CD14-positive monocyte (primary cell): ENCODE data around the gene B4GALNT4. TPM values are rescaled to one million over a fixed set of nuclear protein-coding genes. Genes with fewer than 3 reads are reported as not detected.

Experiments
- DNase-seq, 3 donors: peaks; one replicate each; pipeline ENCODE4 v3.0.0-alpha.2; 2011 to 2022
- H2AFZ ChIP-seq: 2 replicates; pipeline ENCODE4 v1.6.0; 2012; ENCODE audit warnings: mild to moderate bottlenecking, low read depth, low read length, inconsistent platforms; ENCODE audit not compliant: insufficient read depth, poor library complexity, severe bottlenecking
- H3K27ac ChIP-seq, 2 donors: 1 replicate in 1 of 2; 2 replicates in 1 of 2; pipeline ENCODE4 v1.5.1; 2012 to 2013; ENCODE audit warnings: low read length in 2 of 2, control low read depth in 1 of 2, inconsistent platforms in 1 of 2, low read depth in 1 of 2, mild to moderate bottlenecking in 1 of 2
- H3K27me3 ChIP-seq, 2 donors: one replicate each; pipeline versions ENCODE4 v1.6.0 to v1.6.1; 2011 to 2013; ENCODE audit warnings: low read length in 2 of 2; ENCODE audit not compliant: control insufficient read depth in 2 of 2, insufficient read depth in 2 of 2
- H3K36me3 ChIP-seq, 2 donors: replicated peaks in 1 of 2; 1 replicate in 1 of 2; 2 replicates in 1 of 2; pipeline versions ENCODE4 v1.5.1 to v1.6.1; 2012 to 2013; ENCODE audit warnings: low read length in 2 of 2, control low read depth in 1 of 2, inconsistent platforms in 1 of 2, mild to moderate bottlenecking in 1 of 2; ENCODE audit not compliant: insufficient read depth in 2 of 2, control insufficient read depth in 1 of 2
- H3K4me1 ChIP-seq, 2 donors: 1 replicate in 1 of 2; 2 replicates in 1 of 2; pipeline versions ENCODE4 v1.5.1 to v1.6.1; 2012 to 2013; ENCODE audit warnings: low read length in 2 of 2, control low read depth in 1 of 2, inconsistent platforms in 1 of 2, mild to moderate bottlenecking in 1 of 2, moderate library complexity in 1 of 2; ENCODE audit not compliant: insufficient read depth in 2 of 2, control insufficient read depth in 1 of 2
- H3K4me2 ChIP-seq: replicated peaks from 2 replicates; pipeline ENCODE3; 2012; ENCODE audit warnings: low read length, moderate library complexity, mild to moderate bottlenecking; ENCODE audit not compliant: poor library complexity, severe bottlenecking; ENCODE audit errors: extremely low read depth
- H3K4me3 ChIP-seq, 3 experiments: fragments of 200-600 bp in 1 of 3; sonication (generic) in 1 of 3; replicated peaks in 1 of 3; 1 replicate in 2 of 3; 2 replicates in 1 of 3; pipeline ENCODE4 v1.5.1; 2011 to 2013; ENCODE audit warnings: low read length in 3 of 3, mild to moderate bottlenecking in 3 of 3, control low read depth in 2 of 3, low read depth in 2 of 3, inconsistent platforms in 1 of 3, moderate library complexity in 1 of 3
- H3K79me2 ChIP-seq: 2 replicates; pipeline ENCODE4 v1.6.0; 2012; ENCODE audit warnings: mild to moderate bottlenecking, control low read depth, inconsistent platforms, low read length, moderate library complexity; ENCODE audit not compliant: insufficient read depth
- H3K9ac ChIP-seq: 2 replicates; pipeline ENCODE4 v1.6.0; 2017; ENCODE audit warnings: low read length, mild to moderate bottlenecking; ENCODE audit not compliant: insufficient read depth, poor library complexity, severe bottlenecking
- H3K9me3 ChIP-seq, 2 donors: replicated peaks in 1 of 2; 1 replicate in 1 of 2; 2 replicates in 1 of 2; pipeline versions ENCODE4 v1.5.1 to v1.6.1; 2012 to 2013; ENCODE audit warnings: low read length in 2 of 2, control low read depth in 1 of 2; ENCODE audit not compliant: control insufficient read depth in 1 of 2, insufficient read depth in 1 of 2
- H4K20me1 ChIP-seq: 2 replicates; pipeline ENCODE4 v1.6.0; 2012; ENCODE audit warnings: mild to moderate bottlenecking, low read length, control low read depth, moderate library complexity; ENCODE audit not compliant: insufficient read depth
- H3K27ac Mint-ChIP-seq, 7 donors: one replicate each; pipeline ENCODE4 v1.8.0; 2020; ENCODE audit warnings: mild to moderate bottlenecking in 7 of 7, mixed read lengths in 7 of 7, moderate library complexity in 6 of 7, inconsistent platforms in 2 of 7
- H3K27me3 Mint-ChIP-seq, 3 donors: one replicate each; pipeline ENCODE4 v1.8.0; 2021 to 2022; ENCODE audit warnings: low read depth in 3 of 3, mild to moderate bottlenecking in 3 of 3, mixed read lengths in 3 of 3, moderate library complexity in 3 of 3, inconsistent platforms in 1 of 3
- H3K36me3 Mint-ChIP-seq, 2 donors: one replicate each; pipeline ENCODE4 v1.8.0; 2020; ENCODE audit warnings: mixed read lengths in 2 of 2, inconsistent platforms in 1 of 2, mild to moderate bottlenecking in 1 of 2
- H3K4me1 Mint-ChIP-seq: one replicate; pipeline ENCODE4 v1.8.0; 2020; ENCODE audit warnings: mild to moderate bottlenecking, mixed read lengths
- H3K4me3 Mint-ChIP-seq, 2 donors: one replicate each; pipeline ENCODE4 v1.8.0; 2020; ENCODE audit warnings: mild to moderate bottlenecking in 2 of 2, mixed read lengths in 2 of 2, moderate library complexity in 1 of 2
- H3K9me3 Mint-ChIP-seq, 7 donors: one replicate each; pipeline ENCODE4 v1.8.0; 2020 to 2022; ENCODE audit warnings: mixed read lengths in 7 of 7, mild to moderate bottlenecking in 6 of 7, moderate library complexity in 6 of 7, inconsistent platforms in 2 of 7
- CTCF ChIP-seq: fragments of 200-600 bp; IDR thresholded peaks from one replicate; pipeline ENCODE4 v1.8.0; 2022; ENCODE audit warnings: antibody characterized with exemption, mild to moderate bottlenecking
- WGBS: methylation state at CpG from one replicate; pipeline ENCODE4 v1.1.5; 2013; ENCODE audit warnings: missing lambda C conversion rate; ENCODE audit not compliant: insufficient coverage; 5-methylcytosine and 5-hydroxymethylcytosine counted together
- intact Hi-C, 2 donors: fragments of 100-400 bp; cut with micrococcal nuclease; formaldehyde crosslinking; loops; one replicate each; pipeline versions ENCODE4 v1.15.0 to v1.15.1; 2023
- polyA plus RNA-seq, 3 donors: library from polyadenylated mRNA; depleted of rRNA in 1 of 3; unstranded in 2 of 3; stranded (reverse) in 1 of 3; fragments of 300-500 nt in 2 of 3; fragments of >200 nt in 1 of 3; fragmentation: Illumina TruSeq in 2 of 3; gene quantifications; 1 replicate in 2 of 3; 2 replicates in 1 of 3; pipeline ENCODE4 v1.2.3, GENCODE V29; 2012 to 2021

The B4GALNT4 gene
- polyA plus RNA-seq, 3 donors, result not detected

- H3K27me3 Mint-ChIP-seq, result peaks cover 11 to 23% (median 12%) of the 10 kb centered on the region in 3 donors
- TF ChIP-seq CTCF, result no peak
- no peak overlapping the region for H3K4me3 Mint-ChIP-seq
- no peaks in the 10 kb centered on the region for H3K4me1 Mint-ChIP-seq
- no peak overlapping the region for H3K27ac ChIP-seq
- no peak overlapping the region for H2AFZ ChIP-seq
- H3K27me3 ChIP-seq, result peaks cover 0 to 9% of the 10 kb centered on the region in 2 donors
- no peak overlapping the region for H3K4me3 ChIP-seq
- no peaks in the 10 kb centered on the region for H3K36me3 ChIP-seq
- peaks cover 13 to 36% of the 10 kb centered on the region in 2 donors for H3K9me3 ChIP-seq
- H3K9me3 Mint-ChIP-seq, result peaks cover 19 to 32% (median 27%) of the 10 kb centered on the region in 7 donors
- H3K79me2 ChIP-seq, result no peaks in the 10 kb centered on the region
- 93% methylated on average over 12 of the region's 14 CpGs for WGBS
- no peak overlapping the region for H3K4me2 ChIP-seq
- H3K9ac ChIP-seq, result no peak overlapping the region
- peaks cover 0 to 2% of the 10 kb centered on the region in 2 donors for H3K36me3 Mint-ChIP-seq
- H4K20me1 ChIP-seq, result no peaks in the 10 kb centered on the region
- intact Hi-C loops, result no loop called here
- no peak for DNase-seq
- no peak overlapping the region for H3K27ac Mint-ChIP-seq
- no peaks in the 10 kb centered on the region for H3K4me1 ChIP-seq
These were observed 14.1 kb downstream of the B4GALNT4 start for GRCh38 chr11:383431-383830.

- intact Hi-C loops, result no loop called here
- no peak overlapping the region for H3K27ac ChIP-seq
- no peaks in the 10 kb centered on the region for H3K4me1 ChIP-seq
- no peaks in the 10 kb centered on the region for H3K79me2 ChIP-seq
- no peak for DNase-seq
- no peak for TF ChIP-seq CTCF
- H3K27me3 ChIP-seq, result peaks cover 0 to 9% of the 10 kb centered on the region in 2 donors
- H3K9me3 Mint-ChIP-seq, result peaks cover 19 to 29% (median 24%) of the 10 kb centered on the region in 7 donors
- no peak overlapping the region for H3K9ac ChIP-seq
- 89% methylated on average over 9 of the region's 16 CpGs for WGBS
- no peak overlapping the region for H3K4me3 ChIP-seq
- peaks cover 13 to 33% of the 10 kb centered on the region in 2 donors for H3K9me3 ChIP-seq
- peaks cover 12 to 24% (median 14%) of the 10 kb centered on the region in 3 donors for H3K27me3 Mint-ChIP-seq
- peaks cover 0 to 2% of the 10 kb centered on the region in 2 donors for H3K36me3 Mint-ChIP-seq
- H4K20me1 ChIP-seq, result no peaks in the 10 kb centered on the region
- no peak overlapping the region for H3K27ac Mint-ChIP-seq
- no peak overlapping the region for H3K4me2 ChIP-seq
- no peak overlapping the region for H3K4me3 Mint-ChIP-seq
- H2AFZ ChIP-seq, result no peak overlapping the region
- H3K36me3 ChIP-seq, result no peaks in the 10 kb centered on the region
- H3K4me1 Mint-ChIP-seq, result no peaks in the 10 kb centered on the region
These were observed 15.2 kb downstream of the B4GALNT4 start for GRCh38 chr11:384511-384910.
